ENCODE measurements around the gene COL7A1.

The COL7A1 gene

GRCh38 chr3:48521635-48522034, 73.5 kb downstream of the COL7A1 start:
- Histone ChIP-seq H3K79me2 (ENCODE audit: low read length) (no peaks in the 10 kb centered on the region), H3K4me1 (ENCODE audit: low read length) (peaks cover 10% of the 10 kb centered on the region; the same call in 1 of the 2 replicates), H3K9me3 (ENCODE audit: insufficient read depth, low read length) (no peaks in the 10 kb centered on the region), H3K9ac (ENCODE audit: low read length) (no peak overlapping the region), H3K4me2 (ENCODE audit: low read length) (no peak overlapping the region), H3K27ac (ENCODE audit: low read length) (no peak overlapping the region), H4K20me1 (ENCODE audit: insufficient read depth, low read length) (no peaks in the 10 kb centered on the region), H2AFZ (ENCODE audit: low read depth, low read length) (no peak overlapping the region), H3K4me3 (ENCODE audit: low read length) (no peak overlapping the region), H3K36me3 (replicated peaks; ENCODE audit: low read depth, low read length) (peaks cover 34% of the 10 kb centered on the region), H3K27me3 (ENCODE audit: low read depth, low read length) (no peaks in the 10 kb centered on the region)
- no peak for TF ChIP-seq EZH2phosphoT487 (IDR thresholded peaks at IDR 0.05; ENCODE audit: low read depth)
- TF ChIP-seq CTCF (IDR thresholded peaks at IDR 0.05; ENCODE audit: low read depth, low read length), result no peak

- no peak overlapping the region for H3K4me2 ChIP-seq (ENCODE audit: low read length)
Measured at GRCh38 chr3:48519277-48519643, 75.9 kb downstream of the COL7A1 start.

GRCh38 chr3:48518638-48519276, 76.4 kb downstream of the COL7A1 start:
- H3K79me2 ChIP-seq (ENCODE audit: low read length), result no peaks in the 10 kb centered on the region
- H3K27ac ChIP-seq (ENCODE audit: low read length), result no peak overlapping the region
- H3K36me3 ChIP-seq (replicated peaks; ENCODE audit: low read depth, low read length), result peaks cover 21% of the 10 kb centered on the region
- peaks cover 13% of the 10 kb centered on the region; the same call in 1 of the 2 replicates for H3K4me1 ChIP-seq (ENCODE audit: low read length)
- H3K4me3 ChIP-seq (ENCODE audit: low read length), result no peak overlapping the region
- no peaks in the 10 kb centered on the region for H3K9me3 ChIP-seq (ENCODE audit: insufficient read depth, low read length)
- no peak overlapping the region for H2AFZ ChIP-seq (ENCODE audit: low read depth, low read length)
- H3K4me2 ChIP-seq (ENCODE audit: low read length), result no peak overlapping the region
- H3K9ac ChIP-seq (ENCODE audit: low read length), result no peak overlapping the region
- no peaks in the 10 kb centered on the region for H3K27me3 ChIP-seq (ENCODE audit: low read depth, low read length)
- no peaks in the 10 kb centered on the region for H4K20me1 ChIP-seq (ENCODE audit: insufficient read depth, low read length)
- no peak for TF ChIP-seq CTCF (IDR thresholded peaks at IDR 0.05; ENCODE audit: low read depth, low read length)
- TF ChIP-seq EZH2phosphoT487 (IDR thresholded peaks at IDR 0.05; ENCODE audit: low read depth), result no peak

More at GRCh38 chr3:48519277-48519643, 75.9 kb downstream of the COL7A1 start:
- no peak overlapping the region for H3K4me3 ChIP-seq (ENCODE audit: low read length)
- no peaks in the 10 kb centered on the region for H3K27me3 ChIP-seq (ENCODE audit: low read depth, low read length)
- H3K79me2 ChIP-seq (ENCODE audit: low read length), result no peaks in the 10 kb centered on the region
- H2AFZ ChIP-seq (ENCODE audit: low read depth, low read length), result no peak overlapping the region
- H3K9ac ChIP-seq (ENCODE audit: low read length), result no peak overlapping the region
- no peak for TF ChIP-seq EZH2phosphoT487 (IDR thresholded peaks at IDR 0.05; ENCODE audit: low read depth)
- TF ChIP-seq CTCF (IDR thresholded peaks at IDR 0.05; ENCODE audit: low read depth, low read length), result no peak
- H3K27ac ChIP-seq (ENCODE audit: low read length), result no peak overlapping the region
- H3K4me1 ChIP-seq (ENCODE audit: low read length), result peaks cover 13% of the 10 kb centered on the region; the same call in 1 of the 2 replicates
- no peaks in the 10 kb centered on the region for H4K20me1 ChIP-seq (ENCODE audit: insufficient read depth, low read length)
- H3K9me3 ChIP-seq (ENCODE audit: insufficient read depth, low read length), result no peaks in the 10 kb centered on the region
- H3K36me3 ChIP-seq (replicated peaks; ENCODE audit: low read depth, low read length), result peaks cover 22% of the 10 kb centered on the region

GRCh38 chr3:48518069-48518468, 77.1 kb downstream of the COL7A1 start:
- TF ChIP-seq CTCF (IDR thresholded peaks at IDR 0.05; ENCODE audit: low read depth, low read length), result no peak
- no peak for TF ChIP-seq EZH2phosphoT487 (IDR thresholded peaks at IDR 0.05; ENCODE audit: low read depth)
- no peaks in the 10 kb centered on the region for H3K9me3 ChIP-seq (ENCODE audit: insufficient read depth, low read length)
- H3K36me3 ChIP-seq (replicated peaks; ENCODE audit: low read depth, low read length), result peaks cover 15% of the 10 kb centered on the region
- H3K9ac ChIP-seq (ENCODE audit: low read length), result no peak overlapping the region
- no peak overlapping the region for H3K4me3 ChIP-seq (ENCODE audit: low read length)
- no peak overlapping the region for H2AFZ ChIP-seq (ENCODE audit: low read depth, low read length)
- H3K27me3 ChIP-seq (ENCODE audit: low read depth, low read length), result no peaks in the 10 kb centered on the region
- no peaks in the 10 kb centered on the region for H4K20me1 ChIP-seq (ENCODE audit: insufficient read depth, low read length)
- H3K4me1 ChIP-seq (ENCODE audit: low read length), result peaks cover 13% of the 10 kb centered on the region; the same call in 1 of the 2 replicates
- H3K4me2 ChIP-seq (ENCODE audit: low read length), result no peak overlapping the region
- H3K79me2 ChIP-seq (ENCODE audit: low read length), result no peaks in the 10 kb centered on the region
- no peak overlapping the region for H3K27ac ChIP-seq (ENCODE audit: low read length)

Data from OCI-LY3 (cell line).